8988T (cell line): ENCODE measurements around the gene ZBTB8B.
"Not testable (repeated sequence)": the region's sequence is repeated elsewhere in the genome, so short reads cannot be mapped to it uniquely, and the experiment has no call there.

Experiments used
- DNase-seq: peaks from one replicate; pipeline ENCODE4 v3.0.0; 2011

Gene ZBTB8B

DNA sequence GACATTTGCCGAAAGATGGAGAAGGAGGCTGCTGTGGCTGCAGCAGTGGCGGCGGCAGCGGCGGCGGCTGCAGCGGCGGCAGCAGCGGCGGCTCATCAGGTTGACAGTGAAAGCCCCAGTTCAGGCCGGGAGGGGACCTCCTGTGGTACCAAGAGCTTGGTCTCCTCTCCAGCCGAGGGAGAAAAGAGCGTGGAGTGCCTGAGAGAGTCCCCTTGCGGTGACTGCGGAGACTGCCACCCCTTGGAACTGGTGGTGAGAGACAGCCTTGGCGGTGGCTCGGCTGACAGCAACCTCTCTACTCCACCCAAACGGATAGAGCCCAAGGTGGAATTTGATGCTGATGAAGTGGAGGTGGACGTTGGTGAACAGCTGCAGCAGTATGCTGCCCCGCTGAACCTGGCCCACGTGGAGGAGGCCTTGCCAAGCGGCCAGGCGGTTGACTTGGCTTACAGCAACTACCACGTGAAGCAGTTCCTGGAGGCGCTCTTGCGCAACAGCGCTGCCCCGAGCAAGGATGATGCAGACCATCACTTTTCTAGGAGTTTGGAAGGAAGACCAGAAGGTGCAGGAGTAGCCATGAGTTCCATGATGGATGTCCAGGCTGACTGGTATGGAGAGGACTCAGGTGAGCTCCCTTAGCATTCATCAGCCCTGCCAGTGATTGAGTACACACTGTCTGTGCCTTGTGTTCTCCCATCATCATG is 6.3 kb downstream of the ZBTB8B start:
- no peak for DNase-seq

DNA sequence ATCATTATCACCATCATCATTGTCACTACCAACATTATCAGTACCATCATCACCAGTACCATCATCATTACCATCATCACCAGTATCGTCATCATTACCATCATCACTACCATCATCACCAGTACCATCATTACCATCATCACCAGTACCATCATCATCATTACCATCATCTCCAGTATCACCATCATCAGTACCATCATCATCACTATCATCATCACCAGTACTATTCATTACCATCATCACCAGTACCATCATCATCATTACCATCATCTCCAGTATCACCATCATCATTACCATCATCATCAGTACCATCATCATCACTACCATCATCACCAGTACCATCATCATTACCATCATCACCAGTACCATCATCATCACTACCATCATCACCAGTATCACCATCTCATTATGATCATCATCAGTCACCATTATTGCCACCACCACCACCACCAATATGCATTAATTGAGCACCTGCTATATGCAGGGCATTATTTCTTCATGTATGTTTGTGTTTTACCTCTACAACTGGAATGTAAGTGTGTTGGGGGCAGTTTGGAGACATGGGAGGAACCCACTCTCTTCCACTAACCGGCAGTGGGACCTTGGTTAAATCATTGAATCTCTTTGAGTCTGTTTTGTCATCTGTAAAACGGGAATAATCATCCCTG is 7.0 kb downstream of the ZBTB8B start:
- no peak for DNase-seq

DNA sequence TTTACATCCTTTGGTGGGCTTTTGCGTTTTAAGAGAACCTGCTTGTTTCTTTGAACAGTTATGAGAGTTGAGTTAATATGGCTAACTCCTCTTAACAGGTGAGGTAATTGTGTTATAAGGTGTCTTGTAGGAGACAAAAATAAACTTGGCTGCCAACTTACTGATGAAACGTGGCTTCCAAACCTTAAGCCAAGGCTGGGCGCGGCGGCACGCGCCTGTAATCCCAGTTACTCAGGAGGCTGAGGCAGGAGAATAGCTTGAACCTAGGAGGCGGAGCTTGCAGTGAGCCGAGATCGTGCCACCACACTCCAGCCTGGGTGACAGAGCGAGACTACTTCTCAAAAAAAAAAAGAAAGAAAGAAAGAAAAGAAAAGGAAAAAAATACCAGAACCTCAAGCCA is 8.1 kb downstream of the ZBTB8B start:
- not testable (repeated sequence) for DNase-seq

DNA sequence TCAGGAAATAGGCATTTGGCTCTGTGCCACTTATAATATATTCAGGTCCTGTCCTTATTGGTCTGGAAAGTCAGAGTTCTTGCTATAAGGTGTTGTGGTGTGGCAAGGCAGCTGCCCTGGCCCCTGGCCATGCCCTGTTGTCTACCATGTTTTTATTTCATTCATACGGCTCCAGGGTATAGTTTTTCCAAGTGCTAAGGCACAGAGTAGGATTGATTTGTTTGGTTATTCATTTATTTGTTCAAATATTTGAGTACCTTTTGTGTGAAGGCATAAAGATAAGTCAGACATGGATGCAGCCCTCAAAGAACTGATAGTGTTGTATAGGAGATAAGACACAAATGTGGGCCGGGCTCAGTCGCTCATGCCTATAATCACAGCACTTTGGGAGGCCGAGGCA is 10.1 kb downstream of the ZBTB8B start:
- no peak for DNase-seq

DNA sequence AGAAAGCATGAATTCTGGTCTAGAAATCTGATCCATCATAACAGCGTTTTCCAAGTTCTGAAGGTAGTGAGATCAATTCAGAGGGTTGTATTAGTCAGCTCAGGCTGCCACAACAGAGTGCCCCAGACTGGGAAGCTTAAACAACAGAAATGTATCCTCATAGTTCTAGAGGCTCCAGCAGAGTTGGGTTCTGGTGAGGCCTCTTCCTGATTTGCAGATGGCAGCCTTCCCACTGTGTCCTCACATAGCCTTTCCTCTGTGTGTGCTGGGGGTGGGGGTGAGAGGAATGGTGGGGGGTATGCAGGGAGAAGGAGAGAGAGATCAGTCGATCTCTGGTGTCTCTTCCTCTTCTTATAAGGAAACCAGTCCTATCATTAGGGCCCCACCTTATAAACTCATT is 15.1 kb downstream of the ZBTB8B start:
- no peak for DNase-seq

DNA sequence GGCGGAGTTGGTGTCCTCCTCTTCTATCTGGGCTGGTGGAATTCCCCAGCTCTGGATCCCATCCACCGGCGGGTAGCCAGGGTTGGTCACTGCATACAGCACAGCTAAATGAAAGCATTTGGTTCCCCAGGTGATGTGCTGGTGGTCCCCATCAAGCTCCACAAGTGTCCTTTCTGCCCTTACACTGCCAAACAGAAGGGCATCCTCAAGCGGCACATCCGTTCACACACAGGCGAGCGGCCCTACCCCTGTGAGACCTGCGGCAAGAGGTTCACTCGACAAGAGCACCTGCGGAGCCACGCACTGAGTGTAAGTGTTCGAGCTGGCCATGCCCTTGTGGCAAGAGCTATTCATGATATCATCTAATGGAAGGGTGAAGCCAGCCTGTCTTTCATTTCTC is 15.9 kb downstream of the ZBTB8B start:
- no peak for DNase-seq

DNA sequence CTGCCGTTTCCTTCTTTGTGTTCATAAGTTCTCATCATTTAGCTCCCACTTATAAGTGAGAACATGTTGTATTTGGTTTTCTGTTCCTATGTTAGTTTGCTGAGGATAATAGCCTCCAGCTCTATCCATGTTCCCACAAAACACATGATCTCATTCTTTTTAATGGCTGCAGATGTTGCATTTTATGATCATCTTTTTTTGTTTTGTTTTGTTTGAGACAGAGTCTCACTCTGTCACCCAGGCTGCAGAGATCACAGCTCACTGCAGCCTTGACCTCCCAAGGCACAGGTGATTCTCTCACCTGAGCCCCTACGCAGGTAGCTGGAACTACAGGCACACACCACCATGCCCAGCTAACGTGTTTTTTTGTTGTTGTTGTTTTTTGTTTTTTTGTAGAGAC is 16.9 kb downstream of the ZBTB8B start:
- DNase-seq = not testable (repeated sequence)

DNA sequence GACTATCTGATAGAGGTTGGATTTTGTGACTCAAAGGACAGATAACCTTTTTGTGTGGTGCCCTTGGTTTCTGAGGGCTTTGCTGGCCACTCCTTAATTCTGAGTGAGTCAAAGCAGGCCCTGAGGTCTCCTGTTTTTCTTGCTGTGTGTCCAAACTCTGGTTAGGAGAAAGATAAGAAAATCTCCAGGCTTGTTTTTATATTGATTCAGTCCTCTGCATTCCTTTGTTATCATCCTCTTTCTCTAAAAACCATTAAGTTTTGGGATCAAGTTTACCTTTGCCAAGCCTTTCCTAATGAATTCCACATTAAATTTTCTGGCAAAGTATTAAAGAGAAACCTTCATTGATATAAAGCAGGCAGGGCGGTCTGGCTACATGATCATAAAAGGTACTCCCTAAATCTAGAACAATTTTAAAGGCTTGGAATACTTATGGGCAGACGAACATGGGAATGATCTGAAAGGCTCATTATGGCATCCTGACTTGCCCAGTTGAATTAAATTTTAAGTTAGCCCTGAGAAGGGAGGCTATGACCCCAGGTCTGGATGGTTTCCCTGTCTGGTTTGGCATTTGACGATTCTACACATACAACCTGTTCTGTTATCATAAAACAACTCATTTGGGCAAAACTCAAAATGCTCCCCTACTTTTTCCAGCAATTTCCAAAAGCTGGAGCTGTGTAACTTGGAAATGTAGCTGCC is 20.8 kb downstream of the ZBTB8B start:
- DNase-seq = no peak

DNA sequence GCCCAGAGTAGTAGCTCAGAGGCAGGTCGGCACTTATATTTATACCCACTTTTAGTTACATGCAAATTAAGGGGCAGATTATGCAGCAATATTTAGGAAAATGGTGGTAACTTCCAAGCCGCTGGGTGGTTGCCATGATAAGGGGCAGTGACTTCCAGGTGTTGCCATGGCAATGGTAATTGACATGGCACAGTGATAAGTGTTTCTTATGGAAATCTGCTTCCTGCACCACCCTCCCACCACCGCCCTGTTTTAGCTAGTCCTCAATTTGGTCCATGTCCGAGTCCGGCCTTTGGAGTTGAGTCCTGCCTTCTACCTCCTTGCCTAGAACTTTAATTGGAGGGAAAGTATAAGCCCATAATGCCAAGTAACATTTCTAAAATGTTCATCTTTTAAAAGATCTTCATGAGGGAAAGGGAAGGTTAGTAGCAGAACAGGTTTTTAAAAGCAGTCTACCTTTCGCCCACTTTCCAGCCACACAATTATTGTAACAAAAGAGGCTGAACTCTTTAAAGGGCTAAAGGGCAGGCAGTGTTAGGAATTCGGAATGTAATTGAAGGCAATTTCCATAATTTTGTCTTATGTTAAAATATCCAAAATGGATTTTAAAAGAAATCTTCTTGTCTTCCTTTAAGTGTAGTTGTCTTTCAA is 21.7 kb downstream of the ZBTB8B start:
- no peak for DNase-seq

DNA sequence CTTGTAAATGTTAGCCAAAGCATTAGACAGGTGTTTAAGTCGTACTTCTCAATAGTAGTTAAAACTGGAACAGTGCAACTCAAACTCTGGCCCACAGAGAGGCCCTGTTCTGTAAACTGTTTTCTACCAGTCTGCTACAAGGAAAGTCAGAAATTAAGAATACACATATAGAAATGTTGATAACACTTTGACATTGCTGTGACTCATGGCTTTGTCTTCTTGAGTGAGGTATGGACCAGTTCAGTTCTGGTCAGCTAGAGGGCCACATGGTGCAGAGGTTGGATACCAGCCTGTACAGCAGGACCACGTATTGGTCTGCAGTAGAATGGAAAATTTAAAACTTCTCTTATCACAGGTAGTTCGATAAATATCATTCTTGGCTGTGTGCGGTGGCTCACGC is 22.3 kb downstream of the ZBTB8B start:
- no peak for DNase-seq

DNA sequence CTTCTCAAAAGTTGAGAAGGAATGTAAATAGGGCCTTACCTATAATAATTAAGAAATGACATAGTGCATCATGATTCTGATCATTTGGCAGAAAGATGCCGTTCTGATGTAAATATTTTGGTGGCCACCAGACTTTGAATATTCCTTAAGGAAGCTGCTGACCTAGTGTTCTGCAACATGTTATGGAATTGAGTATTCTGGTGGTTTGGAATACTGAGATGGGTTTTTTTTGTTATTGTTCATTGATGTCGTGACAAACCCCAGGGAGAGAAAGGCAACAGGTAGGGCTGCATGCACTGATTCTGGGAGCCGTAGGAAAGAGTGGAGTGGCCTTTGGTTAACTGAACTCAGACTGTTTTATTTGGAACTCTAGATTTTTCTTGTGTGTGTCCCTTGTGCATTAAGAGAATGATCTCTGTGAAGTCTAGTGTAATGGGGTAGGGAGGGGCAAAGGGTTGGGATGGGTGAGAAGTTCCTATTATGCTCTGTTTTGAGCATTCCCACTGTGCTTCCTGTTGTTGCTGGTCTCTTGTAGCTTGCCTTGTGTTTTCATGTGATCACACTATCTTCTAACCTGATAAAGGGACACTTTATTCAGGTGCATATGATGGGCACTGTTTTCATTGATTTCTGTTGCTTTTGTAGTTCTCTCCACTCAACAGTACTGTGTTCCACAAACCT is 25.0 kb downstream of the ZBTB8B start:
- DNase-seq = no peak

DNA sequence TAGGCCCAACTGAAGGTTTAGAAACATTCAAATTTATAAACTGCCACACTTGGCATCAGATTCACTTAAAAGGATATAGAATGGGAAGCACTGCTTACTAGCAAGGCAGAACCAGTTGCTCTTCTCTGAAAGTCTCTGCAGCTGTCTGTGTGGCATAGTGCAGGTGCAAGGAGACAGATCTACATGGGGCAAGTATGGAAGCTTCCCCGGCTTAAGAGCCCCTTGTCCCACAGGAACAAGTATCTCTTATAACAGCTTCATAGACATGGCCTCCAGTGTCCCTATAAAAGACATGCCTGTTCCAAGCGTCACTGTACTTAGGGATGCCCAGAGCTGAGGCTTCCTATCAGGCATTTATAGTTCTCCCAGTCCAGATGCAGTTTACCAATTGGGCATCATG is 26.5 kb downstream of the ZBTB8B start:
- no peak for DNase-seq

DNA sequence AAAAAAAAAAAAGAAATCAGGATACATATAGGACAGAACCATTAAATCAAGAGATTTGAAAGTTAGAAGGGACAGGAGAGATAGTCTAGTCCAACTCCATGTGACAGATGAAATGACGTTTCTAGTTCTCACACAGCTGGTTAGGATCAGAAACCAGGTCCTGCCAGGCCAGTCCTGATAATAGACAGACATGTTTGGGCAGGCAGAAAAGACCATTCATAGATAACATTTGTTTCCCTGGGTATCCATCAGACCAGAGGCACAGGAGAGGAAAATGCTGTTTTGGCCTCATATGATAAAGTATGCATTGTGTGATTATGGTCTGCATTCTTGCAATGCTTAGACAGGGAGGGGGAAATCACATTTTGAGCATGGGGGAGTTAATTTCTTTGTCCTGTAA is 29.3 kb downstream of the ZBTB8B start:
- no peak for DNase-seq

DNA sequence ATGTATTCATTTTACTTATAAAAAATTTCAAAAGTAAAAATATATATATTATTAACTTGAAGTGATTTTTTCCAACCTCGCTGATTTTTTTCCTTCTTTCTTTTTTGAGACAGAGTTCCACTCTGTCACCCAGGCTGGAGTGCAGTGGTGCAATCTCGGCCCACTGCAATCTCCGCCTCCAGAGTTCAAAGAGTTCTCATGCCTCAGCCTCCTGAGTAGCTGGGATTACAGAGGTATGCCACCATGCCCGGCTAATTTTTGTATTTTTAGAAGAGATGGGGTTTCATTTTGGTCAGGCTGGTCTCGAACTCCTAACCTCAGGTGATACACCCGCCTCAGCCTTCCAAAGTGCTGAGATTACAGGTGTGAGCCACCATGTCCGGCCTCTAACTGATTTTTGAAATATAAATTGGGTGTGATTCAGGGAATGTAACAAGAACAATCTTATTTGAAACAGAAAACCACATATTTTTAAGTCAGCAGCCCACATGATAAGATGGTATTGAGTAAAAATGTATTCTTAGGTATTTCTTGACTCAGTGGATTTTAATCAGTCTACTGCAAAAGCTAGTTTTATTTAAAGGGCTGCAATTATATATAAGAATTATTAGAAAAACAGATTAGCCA is 30.0 kb downstream of the ZBTB8B start:
- DNase-seq = no peak

DNA sequence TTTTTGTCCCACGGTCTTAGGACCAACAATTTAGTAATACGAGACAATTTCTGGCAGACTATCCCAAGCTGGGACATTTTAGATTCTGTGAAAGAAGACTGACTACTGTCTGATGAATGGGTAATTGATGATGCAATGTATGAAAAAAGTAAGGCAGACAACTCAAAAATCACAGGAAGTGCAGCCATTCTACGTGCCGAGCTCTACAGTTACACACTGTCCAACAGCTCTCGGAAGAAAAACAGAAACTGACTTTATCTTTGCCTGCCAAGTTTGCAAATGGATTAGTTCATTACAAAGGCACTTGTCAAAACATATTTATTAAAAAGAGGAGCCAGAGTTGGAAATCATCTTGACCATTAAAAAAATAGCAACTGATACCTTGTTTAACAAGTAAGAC is 31.3 kb downstream of the ZBTB8B start:
- no peak for DNase-seq

DNA sequence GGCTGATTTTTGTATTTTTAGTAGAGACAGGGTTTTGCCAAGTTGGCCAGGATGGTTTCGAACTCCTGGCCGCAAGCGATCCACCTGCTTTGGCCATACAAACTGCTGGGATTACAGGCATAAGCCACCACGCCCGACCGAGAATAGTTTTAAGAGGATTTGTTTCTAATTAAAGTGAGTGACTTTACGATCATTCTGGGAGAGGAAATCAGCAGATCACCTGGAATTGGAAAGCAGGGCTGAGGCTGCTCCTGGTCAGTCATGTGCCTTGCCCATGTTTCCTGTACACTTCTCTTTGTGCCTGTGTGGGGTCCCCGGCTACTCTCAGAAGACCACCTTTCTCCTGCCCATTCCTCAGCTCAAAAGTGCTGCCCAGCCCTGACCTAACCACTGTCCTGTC is 33.9 kb downstream of the ZBTB8B start:
- DNase-seq = no peak

DNA sequence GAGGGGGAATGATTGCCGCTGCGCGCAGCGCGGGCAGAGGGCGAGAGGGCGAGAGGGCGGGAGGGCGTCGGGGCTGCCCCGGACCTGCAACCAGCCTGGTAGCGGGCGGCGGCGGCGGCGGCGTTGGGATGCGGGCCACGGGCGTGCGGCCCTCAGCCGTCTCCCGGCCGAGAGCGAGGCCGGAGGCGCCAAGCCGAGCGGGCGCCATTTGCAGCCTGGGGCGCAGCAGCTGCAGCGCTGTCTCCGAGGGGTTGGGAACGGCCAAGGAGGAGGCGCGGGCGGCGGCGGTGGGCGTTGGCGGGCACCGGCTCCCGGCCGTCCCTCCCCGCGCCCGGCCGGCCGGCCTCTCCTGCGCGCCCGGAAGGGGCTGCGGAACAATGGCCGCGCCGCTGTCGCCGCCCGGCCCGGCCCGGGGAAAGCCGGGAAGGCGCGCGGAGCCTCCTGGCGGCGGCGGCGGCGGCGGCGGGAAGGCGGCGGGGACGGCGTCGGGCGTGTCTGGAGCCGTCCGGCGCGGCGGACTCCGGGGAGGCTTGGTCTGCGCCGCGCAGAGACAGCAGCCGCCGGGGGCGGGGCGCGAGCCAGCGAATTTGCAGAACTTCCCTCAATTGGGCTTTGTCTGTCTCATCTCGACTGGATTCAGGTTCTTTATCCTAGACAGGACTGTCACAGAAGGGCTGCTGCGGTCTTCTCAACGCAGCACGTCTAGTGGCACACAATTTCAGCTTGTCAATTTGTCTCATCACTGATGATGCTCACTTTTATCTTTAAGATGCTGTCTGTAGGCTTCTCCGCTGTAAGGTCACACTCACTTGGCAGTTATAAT is 35.7 kb downstream of the ZBTB8B start:
- DNase-seq = peak; percentile 67

DNA sequence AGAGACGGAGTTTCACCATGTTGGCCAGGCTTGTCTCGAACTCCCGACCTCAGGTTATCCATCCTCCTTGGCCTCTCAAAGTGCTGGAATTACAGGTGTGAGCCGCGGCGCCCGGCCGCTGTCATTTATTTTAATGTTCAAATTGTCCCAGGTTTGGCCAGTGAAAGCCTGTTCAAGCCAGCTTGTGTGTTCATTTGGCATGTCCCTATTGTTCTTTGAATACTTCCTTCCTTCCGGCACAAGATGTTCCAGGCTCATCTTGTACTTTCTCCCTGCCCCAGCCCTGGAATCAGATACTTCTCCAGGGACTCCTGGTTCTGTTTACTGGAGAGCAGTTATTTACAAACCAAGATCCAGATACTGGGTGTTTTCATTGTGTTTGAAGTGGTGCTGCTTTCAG is 37.0 kb downstream of the ZBTB8B start:
- no peak for DNase-seq

DNA sequence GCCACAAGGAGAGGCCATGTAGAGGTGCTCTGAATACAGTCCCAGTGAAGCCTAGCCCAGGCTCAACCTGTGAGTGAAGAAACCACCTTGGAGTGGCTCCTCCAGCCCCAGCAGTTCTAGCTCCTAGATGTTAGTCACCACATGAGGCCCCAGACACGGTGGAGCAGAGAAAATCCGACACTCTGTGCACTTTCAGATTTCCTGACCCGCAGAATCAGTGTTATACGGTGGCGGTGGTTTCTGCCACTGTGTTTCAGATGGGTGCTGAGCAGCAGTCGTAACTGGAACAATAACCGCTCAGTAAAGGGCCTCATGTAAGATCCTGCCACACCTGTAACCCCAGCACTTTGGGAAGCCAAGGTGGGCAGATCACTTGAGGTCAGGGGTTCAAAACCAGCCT is 38.3 kb downstream of the ZBTB8B start:
- DNase-seq = no peak

DNA sequence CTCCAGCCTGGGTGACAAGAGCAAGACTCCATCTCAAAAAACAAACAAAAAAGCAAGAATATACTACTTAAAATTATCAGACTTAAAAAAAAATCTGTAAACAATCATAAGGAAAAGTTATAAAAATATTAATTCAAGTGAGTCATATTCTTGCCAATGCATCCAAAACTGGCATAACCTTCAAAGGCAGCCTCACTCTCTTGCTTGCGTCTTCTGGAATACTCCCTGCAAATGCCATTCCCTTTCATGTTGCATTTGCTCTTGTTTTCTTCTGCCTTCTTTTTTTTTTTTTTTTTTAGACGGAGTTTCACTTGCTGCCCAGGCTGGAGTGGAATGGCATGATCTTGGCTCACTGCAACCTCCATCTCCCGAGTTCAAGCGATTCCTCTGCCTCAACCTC is 42.1 kb downstream of the ZBTB8B start:
- no peak for DNase-seq

DNA sequence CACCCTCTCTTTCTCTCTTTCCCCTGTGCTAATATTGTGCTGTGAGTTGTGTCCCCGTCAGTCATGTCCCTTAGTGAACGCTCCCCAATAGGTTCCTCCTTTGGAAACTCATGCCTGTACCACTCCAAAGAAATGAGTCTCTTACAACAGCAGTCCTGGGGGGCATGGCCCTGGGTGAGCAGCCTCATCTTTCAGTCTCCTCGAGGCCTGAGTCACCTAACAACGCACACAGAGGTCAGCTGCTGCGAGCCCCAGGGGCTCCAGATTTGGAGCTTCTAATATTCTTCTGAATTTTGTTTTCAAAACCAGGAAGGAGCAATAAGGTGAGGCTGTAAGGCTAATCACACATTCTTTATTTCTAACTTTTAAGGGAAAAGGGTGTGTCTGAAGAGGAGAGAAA is 43.9 kb downstream of the ZBTB8B start:
- DNase-seq = no peak

DNA sequence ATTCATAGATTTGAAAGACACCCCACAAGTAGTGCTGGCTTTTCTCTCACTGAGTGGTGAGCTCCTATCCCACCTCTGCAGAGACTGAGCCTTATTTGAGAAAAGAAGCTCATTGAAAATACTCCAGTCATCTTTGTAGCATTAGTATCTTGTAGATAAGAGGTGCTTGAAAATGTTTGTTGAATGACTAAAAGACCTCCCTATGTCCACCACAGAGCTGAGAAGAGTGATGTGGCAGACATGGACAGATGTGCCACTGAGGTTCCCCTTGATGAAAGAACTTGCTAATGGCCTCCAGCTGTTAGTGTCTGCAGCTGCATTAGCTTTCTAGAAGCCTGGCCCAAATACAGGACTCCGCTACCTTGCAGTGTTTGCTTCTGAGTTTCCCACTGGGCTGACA is 45.1 kb downstream of the ZBTB8B start:
- no peak for DNase-seq
